ENCODE results near the gene CUX1.
"Not testable (repeated sequence)": the region's sequence is repeated elsewhere in the genome, so short reads cannot be mapped to it uniquely, and the experiment has no call there.

The CUX1 gene

GRCh38 chr7:102198417-102198956 is 381.1 kb downstream of the CUX1 start:
- no peak for DNase-seq

GRCh38 chr7:102201576-102201975 is 384.1 kb downstream of the CUX1 start:
- DNase-seq: no peak

GRCh38 chr7:102202556-102202955 is 385.1 kb downstream of the CUX1 start:
- DNase-seq: no peak

DNA sequence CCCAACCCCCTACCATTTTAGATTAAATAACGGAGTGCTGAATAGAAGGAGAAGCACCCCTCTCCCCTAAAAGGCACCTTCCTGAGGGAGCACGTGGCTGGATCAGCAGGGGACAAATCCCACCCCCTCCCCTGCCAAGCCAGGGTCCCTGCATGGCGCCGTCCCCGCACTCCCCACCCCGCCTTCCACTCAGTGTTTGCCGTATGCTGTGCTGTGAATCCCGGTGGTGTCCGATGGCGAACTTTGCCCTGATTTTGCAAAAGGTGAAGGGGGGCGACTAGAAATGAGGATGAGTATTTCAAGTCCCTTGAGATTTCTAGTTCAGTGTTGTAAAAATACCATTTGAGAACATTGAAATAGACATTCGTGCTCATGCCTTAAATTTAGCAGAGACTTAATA is 385.8 kb downstream of the CUX1 start:
- DNase-seq: no peak

DNA sequence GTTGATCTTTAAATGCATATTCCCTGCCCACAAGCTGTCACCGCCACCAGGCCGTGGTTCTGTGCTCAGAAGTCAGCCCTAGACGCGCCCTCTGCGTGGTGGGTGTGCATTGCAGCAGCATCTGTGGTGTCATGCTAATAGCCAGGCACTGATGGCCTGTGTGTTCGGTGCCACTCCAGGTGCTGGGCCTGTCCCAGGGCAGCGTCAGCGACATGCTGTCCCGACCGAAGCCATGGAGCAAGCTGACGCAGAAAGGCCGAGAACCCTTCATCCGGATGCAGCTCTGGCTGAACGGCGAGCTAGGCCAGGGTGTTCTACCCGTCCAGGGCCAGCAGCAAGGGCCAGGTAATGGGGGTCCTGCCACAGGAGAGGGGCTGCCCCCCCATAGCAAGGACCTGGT is 386.8 kb downstream of the CUX1 start:
- DNase-seq: no peak

- DNase-seq: no peak
These were observed 388.5 kb downstream of the CUX1 start for GRCh38 chr7:102205915-102206314.

- DNase-seq: no peak
These were observed 391.4 kb downstream of the CUX1 start for GRCh38 chr7:102208826-102209225.

DNA sequence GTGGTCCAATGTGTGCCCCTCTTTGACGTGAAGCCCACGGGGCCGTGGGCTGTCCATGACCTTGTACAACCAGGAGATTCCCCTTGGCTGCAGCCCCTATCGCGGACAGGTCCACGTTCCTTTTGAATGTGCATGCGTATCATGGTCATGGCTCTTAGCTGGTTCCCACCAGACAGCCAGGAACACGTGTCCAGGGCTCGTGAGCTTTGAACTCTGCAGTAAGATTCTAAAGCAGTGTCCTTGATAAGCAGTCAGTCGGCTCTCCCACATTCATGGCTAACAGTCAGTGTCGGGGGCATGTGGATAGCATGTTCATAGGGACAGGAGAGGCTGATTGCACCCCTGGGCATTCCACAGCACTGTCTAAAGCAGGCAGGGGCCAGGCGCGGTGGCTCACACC is 393.4 kb downstream of the CUX1 start:
- DNase-seq: no peak

DNA sequence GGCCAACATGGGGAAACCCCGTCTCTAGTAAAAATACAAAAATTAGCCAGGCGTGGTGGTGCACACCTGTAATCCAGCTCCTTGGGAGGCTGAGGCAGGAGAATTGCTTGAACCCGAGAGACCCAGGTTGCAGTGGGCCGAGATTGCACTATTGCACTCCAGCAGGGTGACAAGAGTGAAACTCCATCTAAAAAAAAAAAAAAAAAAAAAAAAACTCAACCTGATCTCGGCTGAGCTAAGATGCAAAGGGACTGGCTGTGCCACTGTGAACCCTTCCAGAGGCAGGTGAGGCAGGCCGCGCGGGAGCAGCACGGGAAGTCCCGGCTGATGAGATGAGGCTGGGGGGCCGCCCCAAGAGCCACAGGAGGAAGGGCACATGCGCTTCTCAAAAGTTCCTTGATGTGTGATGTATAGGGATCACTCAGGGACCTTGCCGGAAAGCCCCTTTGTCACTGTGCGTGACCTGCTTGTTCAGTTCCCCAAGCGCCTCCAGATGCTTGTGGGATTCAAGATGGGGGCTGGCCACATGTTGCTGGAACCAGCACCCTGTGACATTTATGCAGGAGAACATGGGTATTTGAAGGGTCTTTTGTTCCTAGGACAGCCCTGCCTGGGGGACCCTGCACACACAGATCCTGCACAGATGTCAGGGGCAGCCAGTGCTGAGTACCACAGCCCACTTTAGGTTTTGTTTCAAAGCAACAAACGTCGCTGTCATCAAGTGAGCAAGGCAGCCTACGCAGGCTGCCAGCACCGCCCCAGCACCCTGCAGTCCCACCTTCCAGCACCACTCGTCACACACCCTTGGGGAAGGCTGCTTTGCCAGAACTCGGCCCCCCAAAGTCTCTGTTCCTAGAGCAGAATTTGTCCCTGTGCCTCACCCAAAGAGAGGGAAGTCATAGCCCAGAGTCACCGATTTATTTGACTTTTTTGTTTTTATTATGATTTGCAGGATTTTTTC is 394.4 kb downstream of the CUX1 start:
- no peak for DNase-seq

GRCh38 chr7:102214477-102215072 is 397.1 kb downstream of the CUX1 start:
- DNase-seq: no peak

DNA sequence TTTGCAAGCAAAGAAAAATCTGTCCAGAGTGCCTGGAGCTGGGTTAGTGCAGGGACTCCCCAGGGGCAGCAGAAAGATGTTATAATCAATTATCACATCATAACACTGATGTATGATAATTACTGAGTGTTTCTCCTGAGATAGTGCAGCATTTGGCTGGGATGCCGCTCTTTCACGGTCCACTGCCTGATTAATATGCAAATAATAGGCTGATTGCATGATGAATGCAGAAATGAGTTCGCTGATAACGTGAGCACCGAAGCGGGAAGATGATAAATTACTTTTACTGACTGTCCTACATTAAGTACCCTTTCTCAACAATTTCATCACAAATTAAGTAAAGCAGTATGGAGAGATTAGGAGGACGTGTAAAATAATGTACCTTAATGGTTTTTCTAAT is 397.8 kb downstream of the CUX1 start:
- DNase-seq: no peak

GRCh38 chr7:102215711-102216110 is 398.3 kb downstream of the CUX1 start:
- DNase-seq: no peak

- no peak for DNase-seq
These were observed 399.3 kb downstream of the CUX1 start for GRCh38 chr7:102216573-102217314.

DNA sequence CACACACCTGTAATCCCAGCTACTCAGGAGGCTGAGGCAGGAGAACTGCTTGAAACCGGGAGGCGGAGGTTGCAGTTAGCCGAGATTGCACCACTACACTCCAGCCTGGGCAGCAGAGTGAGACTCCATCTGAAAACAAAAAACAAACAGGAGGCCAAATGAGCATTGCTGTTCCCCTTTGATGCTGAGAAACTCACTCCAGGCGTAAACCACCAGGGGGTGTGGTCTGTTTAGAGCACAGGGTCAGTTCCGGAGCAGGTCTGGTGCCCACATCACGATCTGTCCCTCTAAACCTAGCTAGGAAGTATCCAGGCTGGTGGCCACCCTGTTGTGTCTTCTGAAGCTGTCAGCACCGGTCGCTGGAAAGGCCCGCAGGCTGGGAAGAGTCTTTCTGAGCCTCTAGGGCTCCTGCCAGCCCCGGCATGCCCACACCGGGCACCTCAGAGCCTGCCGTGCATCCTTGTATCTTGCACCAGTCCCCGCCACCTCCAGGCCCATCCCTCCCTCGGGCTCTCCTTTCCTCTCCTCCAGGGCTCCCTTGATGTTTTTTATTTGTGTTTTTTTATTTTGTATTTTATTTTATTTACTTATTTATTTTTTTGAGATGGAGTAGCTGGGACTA is 402.9 kb downstream of the CUX1 start:
- DNase-seq: no peak

GRCh38 chr7:102220960-102221800 is 403.8 kb downstream of the CUX1 start:
- no peak for DNase-seq

GRCh38 chr7:102221961-102222360 is 404.5 kb downstream of the CUX1 start:
- DNase-seq: no peak

DNA sequence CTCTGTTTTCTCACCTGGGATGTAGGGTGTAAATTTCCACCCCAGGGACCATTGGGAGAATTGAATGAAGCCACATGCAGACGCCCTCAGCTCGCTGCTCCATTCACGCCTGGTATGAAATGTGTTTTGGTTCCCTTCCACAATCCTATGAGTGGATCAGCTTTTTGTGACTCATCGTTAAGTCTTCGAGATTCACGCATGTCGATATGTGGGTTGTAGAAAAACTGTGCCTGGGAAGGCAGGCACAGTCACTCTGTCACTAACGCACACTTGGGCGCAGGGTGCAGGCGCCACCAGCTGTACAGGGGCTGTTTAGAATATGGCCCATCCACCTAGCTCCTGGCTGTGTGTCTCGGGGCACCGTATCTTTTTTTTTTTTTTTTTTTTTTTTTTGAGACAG is 405.0 kb downstream of the CUX1 start:
- no peak for DNase-seq

- no peak for DNase-seq
These were observed 405.8 kb downstream of the CUX1 start for GRCh38 chr7:102223184-102223583.

- DNase-seq: no peak
These were observed 407.6 kb downstream of the CUX1 start for GRCh38 chr7:102225025-102225424.

DNA sequence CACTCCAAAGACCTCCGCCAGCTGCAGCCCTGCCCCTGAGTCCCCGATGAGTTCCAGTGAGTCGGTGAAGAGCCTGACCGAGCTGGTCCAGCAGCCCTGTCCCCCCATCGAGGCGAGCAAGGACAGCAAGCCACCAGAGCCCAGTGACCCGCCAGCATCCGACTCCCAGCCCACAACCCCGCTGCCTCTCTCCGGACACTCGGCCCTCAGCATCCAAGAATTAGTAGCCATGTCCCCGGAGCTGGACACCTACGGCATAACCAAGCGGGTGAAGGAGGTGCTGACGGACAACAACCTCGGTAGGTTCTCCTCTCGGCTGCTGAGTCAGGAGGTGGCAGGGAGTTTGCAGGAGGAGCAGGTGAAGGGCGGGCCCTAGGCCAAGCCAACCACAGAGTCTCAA is 409.9 kb downstream of the CUX1 start:
- DNase-seq: no peak

DNA sequence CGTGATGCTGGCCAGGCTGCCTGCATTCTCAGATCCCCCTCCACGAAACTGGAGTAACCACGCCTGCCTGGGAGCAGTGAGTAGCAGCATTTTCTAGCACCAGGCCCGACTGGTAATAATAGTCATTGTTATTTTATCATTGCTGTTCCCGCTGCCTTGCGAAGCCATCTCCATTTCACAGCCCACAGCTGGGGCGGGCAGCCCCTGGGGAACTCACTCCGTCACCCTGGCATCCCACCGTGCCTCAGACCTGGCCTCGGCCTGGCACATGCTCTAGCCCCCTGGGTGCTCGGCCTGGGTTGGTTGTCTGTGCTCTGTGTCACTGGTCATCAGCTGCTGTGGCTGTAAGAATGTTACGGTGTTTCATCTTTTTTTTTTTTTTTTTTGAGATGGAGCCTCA is 411.5 kb downstream of the CUX1 start:
- no peak for DNase-seq

DNA sequence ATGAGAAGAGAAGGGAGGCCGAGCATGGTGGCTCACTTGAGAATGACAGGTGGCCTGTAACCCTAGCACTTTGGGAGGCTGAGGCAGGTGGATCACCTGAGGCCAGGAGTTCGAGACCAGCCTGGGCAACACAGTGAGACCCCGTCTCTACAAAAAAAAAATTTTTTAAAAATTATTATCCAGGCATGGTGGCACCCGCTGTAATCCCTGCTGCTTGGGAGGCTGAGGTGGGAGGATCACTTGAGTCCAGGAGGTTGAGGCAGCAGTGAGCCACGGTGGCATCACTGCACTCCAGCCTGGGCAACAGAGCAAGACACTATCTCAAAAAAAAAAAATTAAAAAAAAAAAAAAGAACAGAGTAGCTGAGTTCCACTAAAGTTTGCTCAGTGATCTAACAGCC is 412.7 kb downstream of the CUX1 start:
- DNase-seq: not testable (repeated sequence)
